RWPE2 (cell line): ENCODE data around the gene CAPN7.

Experiments
- ATAC-seq: fragments of 200-7000 bp; cut with Tn5 transposase; 3 replicates; pipeline ENCODE4 v1.9.1; 2021; ENCODE audit warnings: low read depth
- DNase-seq: peaks from one replicate; pipeline ENCODE4 v3.0.0-alpha.2; 2020; ENCODE audit warnings: low spot score
- H3K27ac ChIP-seq: fragments of 450-650 bp; 2 replicates; pipeline ENCODE4 v1.5.1; 2017; ENCODE audit warnings: mild to moderate bottlenecking; ENCODE audit not compliant: poor library complexity, severe bottlenecking
- H3K27me3 ChIP-seq: fragments of 250-450 bp; sonication (Bioruptor Pico); 2 replicates; pipeline ENCODE4 v1.5.1; 2021; ENCODE audit warnings: mild to moderate bottlenecking, moderate library complexity; ENCODE audit not compliant: insufficient read depth, poor library complexity, severe bottlenecking
- H3K36me3 ChIP-seq: fragments of 250-450 bp; sonication (Bioruptor Pico); 2 replicates; pipeline ENCODE4 v1.5.1; 2020; ENCODE audit warnings: low read depth, mild to moderate bottlenecking, moderate library complexity
- H3K4me1 ChIP-seq: fragments of 250-450 bp; sonication (Bioruptor Pico); 2 replicates; pipeline ENCODE4 v1.5.1; 2021; ENCODE audit warnings: mild to moderate bottlenecking, moderate library complexity; ENCODE audit not compliant: insufficient read depth, poor library complexity, severe bottlenecking
- H3K4me3 ChIP-seq: fragments of 250-450 bp; sonication (Bioruptor Pico); 2 replicates; pipeline ENCODE4 v1.5.1; 2021; ENCODE audit warnings: mild to moderate bottlenecking, moderate library complexity; ENCODE audit not compliant: severe bottlenecking
- H3K9me3 ChIP-seq: fragments of 250-450 bp; sonication (Bioruptor Pico); 2 replicates; pipeline ENCODE4 v1.5.1; 2021; ENCODE audit warnings: mild to moderate bottlenecking, moderate library complexity; ENCODE audit not compliant: severe bottlenecking
- CTCF ChIP-seq: fragments of 450-650 bp; IDR thresholded peaks from one replicate; pipeline ENCODE4 v1.5.1; 2017; ENCODE audit warnings: mild to moderate bottlenecking, moderate library complexity; ENCODE audit not compliant: poor library complexity, severe bottlenecking

Gene CAPN7

GRCh38 chr3:15174953-15175352 is 31.1 kb upstream of the CAPN7 start:
- DNase-seq (no peak), ATAC-seq (no peak)
- TF ChIP-seq CTCF: no peak

GRCh38 chr3:15175605-15176004 is 30.4 kb upstream of the CAPN7 start:
- peaks cover 13% of the 10 kb centered on the region for H3K27me3 ChIP-seq
- H3K9me3 ChIP-seq: no peaks in the 10 kb centered on the region
- H3K36me3 ChIP-seq: no peaks in the 10 kb centered on the region
- no peak for TF ChIP-seq CTCF
- no peak for ATAC-seq
- no peak for DNase-seq
- no peaks in the 10 kb centered on the region for H3K4me1 ChIP-seq
- no peak overlapping the region for H3K4me3 ChIP-seq
- H3K27ac ChIP-seq: no peak overlapping the region

More at GRCh38 chr3:15174953-15175352, 31.1 kb upstream of the CAPN7 start:
- H3K27ac ChIP-seq: no peak overlapping the region
- H3K27me3 ChIP-seq: peaks cover 11% of the 10 kb centered on the region
- H3K9me3 ChIP-seq: no peaks in the 10 kb centered on the region
- no peaks in the 10 kb centered on the region for H3K4me1 ChIP-seq
- H3K36me3 ChIP-seq: no peaks in the 10 kb centered on the region
- H3K4me3 ChIP-seq: no peak overlapping the region

- no peak overlapping the region for H3K27ac ChIP-seq
- no peak for TF ChIP-seq CTCF
- H3K4me1 ChIP-seq: no peaks in the 10 kb centered on the region
- no peaks in the 10 kb centered on the region for H3K9me3 ChIP-seq
- H3K36me3 ChIP-seq: no peaks in the 10 kb centered on the region
- H3K4me3 ChIP-seq: no peak overlapping the region
- DNase-seq: no peak
- H3K27me3 ChIP-seq: peaks cover 13% of the 10 kb centered on the region
- ATAC-seq: no peak
Measured at GRCh38 chr3:15180042-15180611, 25.9 kb upstream of the CAPN7 start.

GRCh38 chr3:15181511-15181910 is 24.5 kb upstream of the CAPN7 start:
- Histone ChIP-seq H3K4me1 (no peaks in the 10 kb centered on the region), H3K27ac (no peak overlapping the region), H3K27me3 (peaks cover 13% of the 10 kb centered on the region), H3K4me3 (no peak overlapping the region), H3K9me3 (no peaks in the 10 kb centered on the region), H3K36me3 (no peaks in the 10 kb centered on the region)
- DNase-seq (no peak), ATAC-seq (no peak)
- TF ChIP-seq CTCF: no peak

GRCh38 chr3:15181963-15182362 is 24.1 kb upstream of the CAPN7 start:
- Histone ChIP-seq H3K9me3 (no peaks in the 10 kb centered on the region), H3K4me1 (no peaks in the 10 kb centered on the region), H3K4me3 (no peak overlapping the region), H3K27ac (no peak overlapping the region), H3K36me3 (no peaks in the 10 kb centered on the region), H3K27me3 (peaks cover 13% of the 10 kb centered on the region)
- no peak for TF ChIP-seq CTCF
- DNase-seq (no peak), ATAC-seq (no peak)
